Muscle layer of colon (tissue), 2 donors: ENCODE results near the gene ZSWIM6.
"Not testable (repeated sequence)": the region's sequence is repeated elsewhere in the genome, so short reads cannot be mapped to it uniquely, and the experiment has no call there.

ENCODE experiments used
- H3K27ac ChIP-seq: one replicate; pipeline ENCODE4 v1.7.0; 2013; ENCODE audit warnings: low read depth, mild to moderate bottlenecking, low read length, moderate library complexity
- H3K27me3 ChIP-seq, 2 donors: one replicate each; pipeline ENCODE4 v1.7.0; 2013; ENCODE audit warnings: low read length in 2 of 2, mild to moderate bottlenecking in 2 of 2; ENCODE audit not compliant: insufficient read depth in 2 of 2, control insufficient read depth in 1 of 2
- H3K36me3 ChIP-seq: one replicate; pipeline ENCODE4 v1.7.0; 2013; ENCODE audit warnings: mild to moderate bottlenecking, low read length; ENCODE audit not compliant: insufficient read depth
- H3K4me1 ChIP-seq: one replicate; pipeline ENCODE4 v1.7.0; 2013; ENCODE audit warnings: mild to moderate bottlenecking, low read length; ENCODE audit not compliant: insufficient read depth
- H3K4me3 ChIP-seq, 2 donors: one replicate each; pipeline ENCODE4 v1.7.0; 2013; ENCODE audit warnings: low read length in 2 of 2, low read depth in 1 of 2, mild to moderate bottlenecking in 1 of 2, moderate library complexity in 1 of 2
- H3K9ac ChIP-seq: one replicate; pipeline ENCODE4 v1.7.0; 2013; ENCODE audit warnings: low read length
- H3K9me3 ChIP-seq: one replicate; pipeline ENCODE4 v1.7.0; 2013; ENCODE audit warnings: mild to moderate bottlenecking, low read length
- donor health status: abdominal sarcoma.
- donor health status: Adenocarcinoma of cecum.

The ZSWIM6 gene

GRCh38 chr5:61416420-61416819, 84.4 kb downstream of the ZSWIM6 start:
- Histone ChIP-seq H3K36me3 (no peaks in the 10 kb centered on the region), H3K4me1 (peaks cover 33% of the 10 kb centered on the region), H3K27ac (no peak overlapping the region), H3K4me3 (no peak overlapping the region), H3K27me3 (no peaks in the 10 kb centered on the region), H3K9me3 (no peaks in the 10 kb centered on the region), H3K9ac (no peak overlapping the region)

- H3K27ac ChIP-seq: no peak overlapping the region
- H3K4me1 ChIP-seq: peaks cover 24% of the 10 kb centered on the region
- no peaks in the 10 kb centered on the region for H3K27me3 ChIP-seq
Observed at GRCh38 chr5:61417340-61417739, 85.3 kb downstream of the ZSWIM6 start.

GRCh38 chr5:61417851-61418250, 85.8 kb downstream of the ZSWIM6 start:
- H3K9me3 ChIP-seq: no peaks in the 10 kb centered on the region
- no peak overlapping the region for H3K27ac ChIP-seq
- peaks cover 21% of the 10 kb centered on the region for H3K4me1 ChIP-seq

More at GRCh38 chr5:61417340-61417739, 85.3 kb downstream of the ZSWIM6 start:
- H3K36me3 ChIP-seq: no peaks in the 10 kb centered on the region
- no peak overlapping the region for H3K9ac ChIP-seq
- no peaks in the 10 kb centered on the region for H3K9me3 ChIP-seq
- H3K4me3 ChIP-seq: no peak overlapping the region

DNA sequence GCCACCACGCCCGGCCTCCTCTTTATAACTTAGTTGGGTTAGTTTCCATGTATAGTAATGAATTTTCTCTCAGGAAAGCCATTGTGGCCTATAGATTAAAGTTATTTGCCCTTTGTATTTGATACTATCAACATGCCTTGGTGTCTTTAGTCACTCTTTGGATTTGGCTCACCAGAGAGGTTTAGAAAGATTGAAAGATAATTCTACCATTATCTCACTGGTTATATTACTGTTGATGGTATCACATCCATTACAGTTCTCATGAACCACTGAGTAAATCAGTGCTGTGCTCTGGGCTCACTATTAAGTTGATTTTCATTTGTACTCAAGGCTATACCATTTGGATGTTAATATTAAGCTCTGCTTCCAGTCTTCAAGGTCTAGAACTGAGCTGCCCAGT, 87.0 kb downstream of the ZSWIM6 start:
- Histone ChIP-seq H3K4me1 (peaks cover 26% of the 10 kb centered on the region), H3K27me3 (no peaks in the 10 kb centered on the region), H3K4me3 (no peak overlapping the region), H3K36me3 (no peaks in the 10 kb centered on the region), H3K9me3 (no peaks in the 10 kb centered on the region), H3K27ac (no peak overlapping the region), H3K9ac (no peak overlapping the region)

More at GRCh38 chr5:61417851-61418250, 85.8 kb downstream of the ZSWIM6 start:
- Histone ChIP-seq H3K4me3 (no peak overlapping the region), H3K36me3 (no peaks in the 10 kb centered on the region), H3K9ac (no peak overlapping the region), H3K27me3 (no peaks in the 10 kb centered on the region)

DNA sequence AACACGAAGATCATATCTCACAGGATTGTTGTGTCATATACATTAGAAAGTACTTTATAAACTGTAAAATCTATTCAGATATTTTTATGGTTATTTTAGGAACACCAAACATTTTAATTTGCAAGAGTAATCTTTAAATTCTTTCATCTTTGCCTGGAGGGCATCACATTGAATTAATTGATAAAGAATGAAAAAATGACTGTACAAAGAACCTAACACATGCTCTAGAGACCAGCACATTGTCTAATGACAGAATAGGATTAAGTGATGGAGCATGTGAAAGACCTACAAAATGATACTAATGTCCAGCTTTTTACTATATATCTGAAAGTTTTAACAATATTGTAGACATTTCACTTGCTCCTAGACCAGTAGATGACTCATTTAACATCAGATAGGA, 88.0 kb downstream of the ZSWIM6 start:
- Histone ChIP-seq H3K27ac (no peak overlapping the region), H3K9me3 (no peaks in the 10 kb centered on the region), H3K4me3 (no peak overlapping the region), H3K9ac (no peak overlapping the region), H3K4me1 (peaks cover 35% of the 10 kb centered on the region), H3K27me3 (no peaks in the 10 kb centered on the region), H3K36me3 (no peaks in the 10 kb centered on the region)

- H3K27me3 ChIP-seq, H3K9ac ChIP-seq, H3K36me3 ChIP-seq, H3K4me3 ChIP-seq, H3K9me3 ChIP-seq, H3K27ac ChIP-seq: not testable (repeated sequence)
- H3K4me1 ChIP-seq: peaks cover 35% of the 10 kb centered on the region
Observed at GRCh38 chr5:61421262-61421661, 89.2 kb downstream of the ZSWIM6 start.

- Histone ChIP-seq H3K9me3 (no peaks in the 10 kb centered on the region), H3K9ac (no peak overlapping the region), H3K36me3 (no peaks in the 10 kb centered on the region), H3K27ac (peak overlapping the region; percentile 66), H3K27me3 (no peaks in the 10 kb centered on the region), H3K4me3 (peak overlapping the region; percentile 2 to 21), H3K4me1 (peaks cover 23% of the 10 kb centered on the region)
Observed at GRCh38 chr5:61423487-61424145, 91.6 kb downstream of the ZSWIM6 start.

- H3K4me1 ChIP-seq: peaks cover 23% of the 10 kb centered on the region
- H3K4me3 ChIP-seq: no peak overlapping the region
- no peak overlapping the region for H3K9ac ChIP-seq
- H3K9me3 ChIP-seq: no peaks in the 10 kb centered on the region
- no peaks in the 10 kb centered on the region for H3K36me3 ChIP-seq
- no peaks in the 10 kb centered on the region for H3K27me3 ChIP-seq
- no peak overlapping the region for H3K27ac ChIP-seq
Observed at GRCh38 chr5:61425918-61426317, 93.9 kb downstream of the ZSWIM6 start.

- H3K9me3 ChIP-seq: no peaks in the 10 kb centered on the region
- no peak overlapping the region for H3K9ac ChIP-seq
- no peaks in the 10 kb centered on the region for H3K27me3 ChIP-seq
- H3K36me3 ChIP-seq: no peaks in the 10 kb centered on the region
- H3K4me3 ChIP-seq: no peak overlapping the region
- H3K27ac ChIP-seq: no peak overlapping the region
- H3K4me1 ChIP-seq: peaks cover 26% of the 10 kb centered on the region
Observed at GRCh38 chr5:61429906-61430305, 97.8 kb downstream of the ZSWIM6 start.

DNA sequence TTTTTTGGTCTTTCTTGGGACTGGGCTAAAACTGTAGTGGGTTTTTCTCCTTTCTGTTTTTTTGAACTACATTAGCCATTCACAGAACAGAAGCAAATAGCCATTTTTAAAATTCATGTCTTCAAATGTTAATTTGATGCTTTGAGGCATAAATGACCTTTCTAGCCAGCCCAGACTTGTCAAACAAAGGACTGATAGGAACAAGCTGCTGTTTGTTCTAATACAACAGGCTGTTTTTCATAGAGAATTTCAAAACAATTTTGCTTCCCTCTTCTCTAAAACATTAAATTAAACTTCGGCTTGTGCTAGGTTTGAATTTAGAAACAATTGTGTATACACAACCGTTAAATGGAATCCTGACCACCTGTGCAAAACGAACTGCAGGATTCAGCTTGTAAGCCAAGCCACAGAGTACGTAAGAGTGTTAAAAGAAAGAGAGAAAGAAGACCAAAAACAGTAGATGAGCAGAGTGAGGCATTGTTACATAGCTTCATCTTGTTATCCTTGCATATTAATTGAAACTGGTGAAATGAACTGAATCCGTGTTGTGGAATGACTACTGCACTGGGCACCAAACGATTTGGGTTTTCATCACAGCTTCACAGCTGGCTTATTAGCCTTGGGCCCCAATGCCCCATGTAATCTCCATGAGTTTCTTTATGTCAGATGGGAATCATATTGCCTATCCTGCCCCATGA, 100.0 kb downstream of the ZSWIM6 start:
- no peak overlapping the region for H3K9ac ChIP-seq
- no peaks in the 10 kb centered on the region for H3K36me3 ChIP-seq
- H3K4me1 ChIP-seq: peaks cover 21% of the 10 kb centered on the region
- no peaks in the 10 kb centered on the region for H3K27me3 ChIP-seq
- no peaks in the 10 kb centered on the region for H3K9me3 ChIP-seq
- H3K27ac ChIP-seq: no peak overlapping the region
- H3K4me3 ChIP-seq: no peak overlapping the region

DNA sequence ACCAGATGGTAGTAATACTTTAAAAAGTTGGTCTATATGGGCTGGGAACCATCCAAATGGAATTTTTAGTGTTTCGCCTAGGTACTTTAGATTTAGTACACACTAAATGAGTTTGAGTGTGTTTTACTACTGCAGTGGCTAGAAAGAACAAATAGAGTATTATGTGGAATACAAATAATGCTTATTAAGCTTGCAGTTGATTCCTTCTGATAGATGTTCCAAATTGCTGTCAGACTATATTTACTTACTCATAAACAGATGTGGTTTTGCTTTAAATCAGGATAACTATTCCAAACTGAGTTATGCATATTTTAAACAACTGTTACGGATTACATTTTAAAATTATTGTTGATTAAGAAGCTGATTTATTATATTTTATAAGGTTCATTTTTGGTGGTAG, 103.3 kb downstream of the ZSWIM6 start:
- no peaks in the 10 kb centered on the region for H3K36me3 ChIP-seq
- no peaks in the 10 kb centered on the region for H3K9me3 ChIP-seq
- no peaks in the 10 kb centered on the region for H3K27me3 ChIP-seq
- no peak overlapping the region for H3K27ac ChIP-seq
- no peak overlapping the region for H3K4me3 ChIP-seq
- H3K4me1 ChIP-seq: peaks cover 21% of the 10 kb centered on the region
- H3K9ac ChIP-seq: no peak overlapping the region
